HEK293 (cell line): Measurements from ENCODE around the gene ZDHHC1.

Source experiments
- CTCF ChIA-PET: fragments of 350-600 bp; formaldehyde crosslinking; extraction: SDS; loops from one replicate; lab custom pipeline; 2021; ENCODE audit warnings: antibody characterized with exemption; lab: Yijun Ruan, JAX
- POLR2A ChIA-PET: fragments of 300-600 bp; formaldehyde crosslinking; extraction: SDS; loops from one replicate; lab custom pipeline; 2020; ENCODE audit warnings: antibody characterized with exemption, inconsistent platforms; lab: Yijun Ruan, JAX
- H3K27ac ChIP-seq: fragments of 200-500 bp; sonication (Bioruptor generic); 2 replicates; pipeline ENCODE4 v1.5.1; 2014; ENCODE audit warnings: low read depth, low read length, control low read depth, inconsistent platforms; ENCODE audit errors: extremely low read depth
- H3K36me3 ChIP-seq, 2 experiments: fragments of 200-500 bp in 1 of 2; sonication (Bioruptor generic) in 1 of 2; 1 replicate in 1 of 2; 2 replicates in 1 of 2; pipeline ENCODE4 v1.5.1; 2014 to 2017; ENCODE audit warnings: inconsistent platforms in 2 of 2, low read length in 2 of 2; ENCODE audit not compliant: control insufficient read depth in 2 of 2, insufficient read depth in 1 of 2
- H3K4me1 ChIP-seq: fragments of 200-500 bp; sonication (Bioruptor generic); 2 replicates; pipeline ENCODE4 v1.5.1; 2014; ENCODE audit warnings: mild to moderate bottlenecking, low read length, inconsistent platforms; ENCODE audit not compliant: control insufficient read depth, insufficient read depth
- H3K4me3 ChIP-seq: 2 replicates; pipeline ENCODE4 v1.5.1; 2011; ENCODE audit warnings: low read depth, mild to moderate bottlenecking, control low read depth, low read length, moderate library complexity
- H3K9me3 ChIP-seq: fragments of 200-500 bp; sonication (Bioruptor generic); 2 replicates; pipeline ENCODE4 v1.5.1; 2014; ENCODE audit warnings: low read depth, low read length, inconsistent platforms; ENCODE audit not compliant: control insufficient read depth, insufficient read depth
- BCL6B ChIP-seq: fragments of 450-650 bp; formaldehyde crosslinking; IDR thresholded peaks from 2 replicates; pipeline ENCODE4 v1.5.1; 2017; ENCODE audit warnings: missing biosample characterization, missing genetic modification characterization
- ELK4 ChIP-seq: IDR thresholded peaks from 2 replicates; pipeline ENCODE4 v1.6.1; 2011; ENCODE audit warnings: mild to moderate bottlenecking, low read depth, low read length, borderline replicate concordance
- INSM2 ChIP-seq: fragments of 450-650 bp; formaldehyde crosslinking; IDR thresholded peaks from 2 replicates; pipeline ENCODE4 v1.5.1; 2016; ENCODE audit warnings: missing biosample characterization, missing genetic modification characterization
- KLF1 ChIP-seq: fragments of 450-650 bp; formaldehyde crosslinking; IDR thresholded peaks from 2 replicates; pipeline ENCODE4 v1.5.1; 2016; ENCODE audit warnings: missing biosample characterization, missing genetic modification characterization
- KLF9 ChIP-seq: fragments of 450-650 bp; formaldehyde crosslinking; IDR thresholded peaks from 2 replicates; pipeline ENCODE4 v1.5.1; 2016; ENCODE audit warnings: missing biosample characterization, missing genetic modification characterization, low read depth
- TSHZ1 ChIP-seq: fragments of 450-650 bp; formaldehyde crosslinking; IDR thresholded peaks from 2 replicates; pipeline ENCODE4 v1.5.1; 2016; ENCODE audit warnings: missing biosample characterization, missing genetic modification characterization, borderline replicate concordance
- WT1 ChIP-seq: fragments of 450-650 bp; formaldehyde crosslinking; IDR thresholded peaks from 2 replicates; pipeline ENCODE4 v1.5.1; 2016; ENCODE audit warnings: missing biosample characterization, missing genetic modification characterization
- ZNF10 ChIP-seq: fragments of 450-650 bp; formaldehyde crosslinking; IDR thresholded peaks from 2 replicates; pipeline ENCODE4 v1.5.1; 2017; ENCODE audit warnings: missing biosample characterization, missing genetic modification characterization
- ZNF155 ChIP-seq: fragments of 450-650 bp; formaldehyde crosslinking; IDR thresholded peaks from 2 replicates; pipeline ENCODE4 v1.5.1; 2016; ENCODE audit warnings: missing biosample characterization, missing genetic modification characterization
- ZNF221 ChIP-seq: fragments of 450-650 bp; formaldehyde crosslinking; IDR thresholded peaks from 2 replicates; pipeline ENCODE4 v1.5.1; 2017; ENCODE audit warnings: missing biosample characterization, missing genetic modification characterization, borderline replicate concordance
- ZNF24 ChIP-seq: fragments of 450-650 bp; formaldehyde crosslinking; IDR thresholded peaks from 2 replicates; pipeline ENCODE4 v1.5.1; 2016; ENCODE audit warnings: missing biosample characterization, missing genetic modification characterization
- ZNF292 ChIP-seq: fragments of 450-650 bp; formaldehyde crosslinking; IDR thresholded peaks from 2 replicates; pipeline ENCODE4 v1.5.1; 2016; ENCODE audit warnings: low read depth, missing biosample characterization, missing genetic modification characterization, borderline replicate concordance
- ZNF341 ChIP-seq: fragments of 450-650 bp; formaldehyde crosslinking; IDR thresholded peaks from 2 replicates; pipeline ENCODE4; 2016; ENCODE audit warnings: low read depth, missing biosample characterization, missing genetic modification characterization
- ZNF350 ChIP-seq: fragments of 450-650 bp; formaldehyde crosslinking; IDR thresholded peaks from 2 replicates; pipeline ENCODE4 v1.5.0; 2017; ENCODE audit warnings: missing biosample characterization, mild to moderate bottlenecking, missing genetic modification characterization
- ZNF37A ChIP-seq: fragments of 450-650 bp; IDR thresholded peaks from 2 replicates; pipeline ENCODE4 v1.5.1; 2018; ENCODE audit warnings: missing biosample characterization, missing genetic modification characterization
- ZNF521 ChIP-seq: fragments of 450-650 bp; formaldehyde crosslinking; IDR thresholded peaks from 2 replicates; pipeline ENCODE4 v1.5.1; 2017; ENCODE audit warnings: missing biosample characterization, mild to moderate bottlenecking, missing genetic modification characterization
- ZNF544 ChIP-seq: fragments of 450-650 bp; formaldehyde crosslinking; IDR thresholded peaks from 2 replicates; pipeline ENCODE4 v1.5.0; 2017; ENCODE audit warnings: missing biosample characterization, missing genetic modification characterization
- ZNF548 ChIP-seq: fragments of 450-650 bp; formaldehyde crosslinking; IDR thresholded peaks from 2 replicates; pipeline ENCODE4 v1.5.1; 2016; ENCODE audit warnings: missing biosample characterization, missing genetic modification characterization
- ZNF610 ChIP-seq: fragments of 450-650 bp; formaldehyde crosslinking; IDR thresholded peaks from 2 replicates; pipeline ENCODE4 v1.5.1; 2016; ENCODE audit warnings: missing biosample characterization, missing genetic modification characterization, borderline replicate concordance
- ZNF670 ChIP-seq: fragments of 450-650 bp; formaldehyde crosslinking; IDR thresholded peaks from 2 replicates; pipeline ENCODE4 v1.5.1; 2016; ENCODE audit warnings: missing biosample characterization, missing genetic modification characterization, low read depth
- ZNF843 ChIP-seq: fragments of 450-650 bp; formaldehyde crosslinking; IDR thresholded peaks from 2 replicates; pipeline ENCODE4 v1.5.1; 2016; ENCODE audit warnings: missing biosample characterization, missing genetic modification characterization
- ZSCAN23 ChIP-seq: fragments of 450-650 bp; formaldehyde crosslinking; IDR thresholded peaks from 2 replicates; pipeline ENCODE4 v1.5.1; 2016; ENCODE audit warnings: missing biosample characterization, missing genetic modification characterization

The ZDHHC1 gene

DNA sequence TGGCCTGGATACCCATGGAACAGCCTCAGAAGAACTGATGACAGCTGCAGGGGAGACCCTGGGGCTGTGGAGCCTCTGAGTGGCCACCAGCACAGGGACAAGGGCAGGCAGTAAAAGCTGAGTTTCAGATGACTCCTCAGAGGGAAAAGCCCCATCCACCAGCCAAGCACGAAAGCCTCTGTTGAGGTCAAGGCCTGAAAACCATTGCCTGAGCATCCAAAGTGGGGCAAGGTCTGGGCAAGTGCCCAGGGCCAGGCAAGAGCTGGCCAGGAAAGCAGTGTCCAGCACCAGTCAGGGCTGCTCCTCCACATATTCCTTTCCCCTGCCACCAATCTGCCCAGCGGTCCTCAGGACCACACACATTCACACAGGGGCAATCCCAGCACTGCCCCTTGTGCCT lies 48.3 kb upstream of the ZDHHC1 start (continued):
- TF ChIP-seq INSM2 (tag by site-specific recombination) (no peak), ELK4 (no peak), TSHZ1 (no peak), ZSCAN23 (no peak)

DNA sequence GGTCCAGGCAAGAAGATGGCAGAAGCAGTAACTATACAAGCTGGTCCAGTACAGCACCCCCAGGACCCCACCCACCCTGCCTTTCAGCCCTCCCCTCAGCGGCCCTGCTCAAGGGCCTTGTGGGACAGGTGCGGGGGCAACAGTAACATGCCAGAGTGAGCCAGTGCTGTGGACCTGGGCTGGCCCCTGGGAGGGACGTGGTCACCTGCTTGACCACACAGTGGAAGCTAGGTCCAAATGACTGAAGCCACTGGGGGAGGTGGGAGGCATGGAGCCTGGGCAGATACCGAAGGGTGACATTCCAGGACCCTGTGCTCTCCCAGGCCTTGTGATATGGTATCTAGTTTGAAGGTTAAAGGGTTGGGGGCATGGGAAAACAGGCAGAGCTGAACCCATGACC lies 47.4 kb upstream of the ZDHHC1 start:
- H3K27ac ChIP-seq, result no peak overlapping the region
- H3K36me3 ChIP-seq, result peaks cover 0 to 25% of the 10 kb centered on the region in 2 experiments; a peak in 1 of 3 replicates
- no peaks in the 10 kb centered on the region for H3K4me1 ChIP-seq
- POLR2A ChIA-PET, result interaction anchor here (1.3 kb wide), 1 partner anchor 17 kb away, joined by 3 read pairs; the partner anchor contains the start of gene ATP6V0D1
- no peak overlapping the region for H3K4me3 ChIP-seq
- CTCF ChIA-PET, result interaction anchor here (0.5 to 8.4 kb wide), 4 partner anchors 11 to 38 kb away, joined by 3 to 99 read pairs (median 14); no protein-coding TSS in a partner anchor
- TF ChIP-seq BCL6B (no peak), ZNF10 (tag by site-specific recombination) (no peak)
- TF ChIP-seq, all 188 proteins: peak for 0
- H3K9me3 ChIP-seq, result no peaks in the 10 kb centered on the region

GRCh38 chr16:67463059-67463458 lies 46.8 kb upstream of the ZDHHC1 start:
- TF ChIP-seq ZNF544 (no peak), ZNF155 (tag by site-specific recombination) (no peak), ZNF221 (no peak), KLF9 (tag by site-specific recombination) (peak; percentile 43; the same call in 1 of the 2 replicates), ZNF341 (0 out of 2 replicates have a peak, but pooled peaks have one; percentile 13), KLF1 (tag by site-specific recombination) (peak; percentile 86)
- ChIA-PET POLR2A (interaction anchor here (1.3 kb wide), 1 partner anchor 18 kb away, joined by 3 read pairs; the partner anchor contains the start of gene ATP6V0D1), CTCF (interaction anchor here (0.6 to 8.4 kb wide), 6 partner anchors 12 to 265 kb away, joined by 3 to 99 read pairs (median 4); no protein-coding TSS in a partner anchor)
- H3K4me3 ChIP-seq, result no peak overlapping the region
- no peak overlapping the region for H3K27ac ChIP-seq
- no peaks in the 10 kb centered on the region for H3K9me3 ChIP-seq
- H3K36me3 ChIP-seq, result peaks cover 0 to 25% of the 10 kb centered on the region in 2 experiments; a peak in 1 of 3 replicates
- H3K4me1 ChIP-seq, result no peaks in the 10 kb centered on the region

- ChIA-PET CTCF (interaction anchor here (0.6 to 8.4 kb wide), 6 partner anchors 12 to 508 kb away, joined by 3 to 99 read pairs (median 3); no protein-coding TSS in a partner anchor), POLR2A (no interaction called here)
- TF ChIP-seq ZNF548 (tag by site-specific recombination) (no peak), ZNF37A (no peak), ZNF610 (tag by site-specific recombination) (no peak), ZNF670 (no peak), ZNF292 (tag by site-specific recombination) (no peak), ZNF341 (no peak), ZNF350 (no peak), ZNF843 (tag by site-specific recombination) (no peak), WT1 (tag by site-specific recombination) (no peak), ZNF521 (tag by site-specific recombination) (no peak), ZNF24 (tag by site-specific recombination) (no peak)
These were observed 46.0 kb upstream of the ZDHHC1 start for GRCh38 chr16:67462279-67462655.

More at GRCh38 chr16:67462279-67462655, 46.0 kb upstream of the ZDHHC1 start:
- Histone ChIP-seq H3K9me3 (no peaks in the 10 kb centered on the region), H3K4me1 (no peaks in the 10 kb centered on the region), H3K36me3 (peaks cover 0 to 25% of the 10 kb centered on the region in 2 experiments; a peak in 1 of 3 replicates), H3K27ac (no peak overlapping the region), H3K4me3 (no peak overlapping the region)
